Left lobe of liver (tissue), 2 donors: ENCODE data around the gene SLC12A3. TPM values are rescaled to one million over a fixed set of nuclear protein-coding genes. Genes with fewer than 3 reads are reported as not detected.
"Not testable (repeated sequence)": the region's sequence is repeated elsewhere in the genome, so short reads cannot be mapped to it uniquely, and the experiment has no call there.

Source experiments
- ATAC-seq: fragments of 200-7000 bp; cut with Tn5 transposase; one replicate; pipeline ENCODE4 v1.9.1; 2020; ENCODE audit warnings: mild to moderate bottlenecking, moderate library complexity
- DNase-seq: peaks from one replicate; pipeline ENCODE4 v3.0.0-alpha.2; 2020; ENCODE audit warnings: low spot score
- total RNA-seq: library from RNA; stranded (reverse); gene quantifications from one replicate; pipeline ENCODE4 v1.2.1, GENCODE V29; 2021
- donor health status: DM: no; HTN: no; CAD: no; lungs with moderate emphysema.
- donor health status: DM: no; HTN: yes; CAD: no.

SLC12A3 gene
- total RNA-seq, 1 donor from 2014 or later: not detected

DNA sequence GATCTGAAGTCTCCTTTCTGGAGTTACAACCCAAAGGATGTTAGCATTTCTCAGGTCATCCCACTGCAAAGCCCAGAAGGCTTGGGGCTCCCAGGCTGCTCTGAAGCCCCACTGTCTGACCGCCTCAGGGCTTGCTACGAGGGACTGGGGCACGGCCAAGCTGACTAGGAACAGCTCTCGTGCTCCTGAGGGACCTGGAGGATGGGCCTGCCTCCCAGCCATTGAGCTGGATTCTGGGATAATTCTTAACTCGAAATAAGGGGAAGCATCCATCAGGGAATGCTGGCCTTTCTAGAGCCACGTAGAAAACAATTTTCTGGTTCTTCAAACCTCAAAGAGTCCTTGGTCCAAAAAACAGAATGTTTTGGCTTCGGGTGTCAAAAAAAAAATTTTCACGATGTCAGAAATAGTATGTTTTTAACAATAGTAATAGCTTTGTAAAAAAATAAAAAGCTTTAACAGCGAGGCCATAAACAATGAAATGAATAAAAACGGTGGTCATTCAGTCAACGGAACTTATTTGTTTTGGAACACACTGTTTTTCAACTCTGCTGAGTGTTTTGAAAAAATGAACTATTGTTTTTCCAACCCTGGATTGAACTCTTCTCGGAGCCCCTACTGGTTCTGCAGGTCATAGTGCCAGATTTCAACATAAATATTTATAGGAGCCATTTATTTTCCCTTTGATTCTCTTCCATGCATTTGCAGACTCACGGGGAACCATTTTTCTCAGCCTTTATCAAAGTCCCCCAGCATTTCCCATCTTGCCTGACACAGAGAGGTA lies 50.5 kb downstream of the SLC12A3 start:
- DNase-seq: no peak
- ATAC-seq: no peak

DNA sequence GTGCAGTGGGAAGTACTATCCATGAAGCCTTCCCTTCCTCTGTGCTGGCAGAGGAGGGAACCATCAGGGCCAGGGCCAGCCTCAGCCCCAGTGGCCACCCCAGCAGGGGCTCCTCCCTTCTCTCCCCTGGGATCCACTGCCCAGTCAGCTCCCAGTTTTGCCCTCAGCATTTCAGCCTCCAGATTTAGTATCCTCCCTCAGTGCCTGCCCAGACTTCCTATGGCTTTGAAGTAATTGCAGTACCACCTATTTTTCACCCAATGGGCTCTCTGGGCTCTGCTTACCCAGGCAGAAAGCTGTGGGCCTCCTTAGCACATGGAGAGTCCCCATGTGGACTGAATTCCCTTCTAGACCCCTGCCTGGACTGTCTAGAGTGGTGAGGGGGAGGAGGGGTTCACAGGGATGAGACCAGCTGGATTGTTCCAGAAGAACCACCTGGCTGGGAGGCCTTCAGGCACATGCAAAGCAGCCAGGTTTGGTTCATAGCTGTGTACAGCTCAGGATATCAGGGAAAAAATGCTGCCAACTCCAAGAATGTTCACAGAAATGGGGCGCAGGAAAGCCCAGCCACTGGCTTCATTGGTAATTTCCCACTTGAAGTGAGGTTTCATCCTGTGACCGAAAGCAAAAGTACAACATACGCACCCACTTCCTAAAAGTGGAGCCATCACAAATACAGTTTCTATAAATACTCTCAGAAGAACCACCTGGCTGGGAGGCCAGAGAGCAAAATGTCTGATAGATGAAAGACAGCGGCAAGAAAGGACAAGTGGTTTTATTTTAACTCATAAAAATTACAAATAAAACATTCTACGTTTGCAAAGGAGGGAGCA lies 51.8 kb downstream of the SLC12A3 start:
- ATAC-seq (no peak), DNase-seq (no peak)

DNA sequence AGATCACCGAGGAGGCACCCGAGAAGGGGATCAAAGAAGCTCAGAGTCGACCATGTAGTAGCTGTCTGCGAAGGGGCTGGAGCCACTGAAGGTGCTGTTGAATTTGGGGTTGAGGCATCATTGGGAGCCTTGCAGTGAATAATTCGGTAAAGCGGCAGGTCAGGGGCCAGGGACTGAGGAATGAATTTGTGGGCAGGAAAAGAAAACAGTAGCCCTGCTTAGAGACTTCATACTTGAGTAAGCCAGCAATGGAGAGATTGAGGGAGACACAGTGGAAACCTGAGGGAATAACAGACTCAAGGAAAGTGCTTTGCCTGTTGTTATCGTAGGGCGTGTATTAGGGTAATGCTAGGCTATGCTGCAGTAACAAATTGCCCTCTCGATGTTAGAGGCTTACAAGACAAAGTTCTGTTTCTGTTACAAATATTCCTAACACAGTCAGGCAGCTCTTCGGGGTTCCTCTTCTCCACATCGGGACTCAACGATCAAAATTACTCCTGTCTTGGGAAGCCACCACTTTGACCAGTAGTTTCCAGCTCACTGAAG lies 53.5 kb downstream of the SLC12A3 start:
- no peak for ATAC-seq

DNA sequence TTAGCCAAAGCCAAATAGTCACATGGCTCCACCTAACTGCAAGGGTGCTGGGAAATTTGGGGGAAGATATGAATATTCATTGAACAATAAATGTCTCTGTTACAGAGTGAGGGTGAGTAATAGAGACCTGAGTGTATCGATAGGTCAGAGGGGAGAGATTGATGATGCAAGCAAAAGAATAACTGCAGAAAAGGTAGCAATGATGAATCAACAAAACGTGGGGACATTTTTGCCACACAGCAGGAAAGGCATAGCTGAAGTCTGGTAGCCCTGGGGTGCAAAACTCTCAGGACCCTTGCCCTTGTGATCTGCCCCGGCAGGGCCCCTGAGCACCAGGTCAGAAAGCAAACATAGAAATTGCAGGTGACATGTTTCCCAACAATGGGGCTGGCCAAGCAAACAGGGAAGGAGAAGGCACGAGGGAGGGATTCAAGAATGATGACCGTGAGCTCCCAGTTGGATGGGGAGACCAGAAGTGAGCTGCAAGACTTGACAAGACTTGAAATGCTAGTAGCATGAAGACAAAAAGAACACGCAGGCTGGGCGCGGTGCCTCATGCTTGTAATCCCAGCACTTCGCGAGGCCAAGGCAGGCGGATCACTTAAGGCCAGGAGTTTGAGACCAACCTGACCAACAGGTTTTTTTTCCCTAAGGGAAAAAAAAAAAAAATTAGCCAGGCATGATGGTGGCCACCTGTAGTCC lies 54.2 kb downstream of the SLC12A3 start:
- ATAC-seq (peak; percentile 37), DNase-seq (no peak)

More for the DNA sequence above, 53.5 kb downstream of the SLC12A3 start:
- no peak for DNase-seq

DNA sequence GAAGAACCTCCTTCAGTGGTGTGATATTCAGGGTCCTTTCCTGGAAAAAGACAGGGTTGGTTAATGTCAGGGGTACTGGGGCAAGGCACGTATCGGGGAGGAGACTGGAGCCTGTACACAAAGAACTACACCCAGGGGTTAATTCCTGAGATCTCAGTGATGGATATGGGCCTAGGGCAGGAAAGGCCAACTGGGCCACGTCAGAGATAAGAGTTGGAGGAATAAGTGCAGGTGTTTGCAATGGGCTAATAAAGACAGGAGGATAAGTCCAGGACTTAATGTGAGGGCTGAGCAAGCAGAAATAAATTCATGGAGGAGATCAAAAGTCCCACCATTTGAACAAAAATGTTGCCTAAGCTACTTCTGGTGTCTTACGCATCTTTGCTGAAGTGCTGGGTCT lies 56.6 kb downstream of the SLC12A3 start:
- ATAC-seq: no peak

DNA sequence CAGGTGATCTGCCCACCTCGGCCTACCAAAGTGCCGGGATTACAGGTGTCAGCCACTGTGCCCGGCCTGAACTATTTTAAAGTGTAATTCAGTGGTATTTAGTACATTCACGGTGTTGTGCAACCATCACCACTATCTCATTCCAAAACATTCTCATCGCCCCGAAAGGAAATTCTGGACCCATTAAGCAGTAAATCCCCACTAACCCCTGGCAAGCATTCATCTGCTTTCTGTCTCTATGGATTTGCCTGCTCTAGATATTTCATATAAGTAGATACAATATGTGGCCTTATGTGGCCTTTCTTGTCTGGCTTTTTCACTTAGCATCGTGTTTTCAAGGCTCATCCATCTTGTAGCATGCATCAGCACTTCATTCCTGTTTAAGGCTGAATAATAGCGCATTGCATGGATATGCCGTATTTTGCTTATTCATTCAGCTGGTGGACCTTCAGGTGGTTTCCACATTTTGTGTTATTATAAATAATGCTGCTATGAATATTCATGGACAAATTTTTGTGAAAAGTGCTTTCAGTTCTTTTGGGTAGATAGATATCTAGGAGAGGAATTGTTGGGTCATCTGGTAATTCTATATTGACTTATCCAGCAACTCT lies 58.6 kb downstream of the SLC12A3 start:
- DNase-seq (no peak), ATAC-seq (peak; percentile 12)

More for the DNA sequence above, 56.6 kb downstream of the SLC12A3 start:
- DNase-seq: no peak

DNA sequence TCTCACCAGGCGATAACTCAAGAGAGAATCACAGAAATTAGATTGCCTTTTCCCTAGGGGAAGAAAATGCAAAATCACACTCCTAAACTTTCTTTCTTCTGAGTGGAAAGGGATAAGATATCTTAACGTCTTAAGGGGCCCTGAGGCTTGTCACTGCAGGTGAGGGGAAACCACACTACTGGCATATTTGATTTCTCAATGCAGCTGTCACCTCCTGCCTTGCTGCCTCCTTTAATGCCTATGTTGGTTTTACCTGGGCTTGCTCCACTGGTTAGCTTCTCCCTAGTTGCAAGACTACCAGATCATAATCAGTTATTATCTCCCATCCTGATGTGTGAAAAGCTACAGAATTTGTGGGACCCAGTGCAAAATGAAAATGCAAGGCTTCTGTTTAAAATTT lies 62.5 kb downstream of the SLC12A3 start:
- no peak for DNase-seq
- ATAC-seq: no peak

DNA sequence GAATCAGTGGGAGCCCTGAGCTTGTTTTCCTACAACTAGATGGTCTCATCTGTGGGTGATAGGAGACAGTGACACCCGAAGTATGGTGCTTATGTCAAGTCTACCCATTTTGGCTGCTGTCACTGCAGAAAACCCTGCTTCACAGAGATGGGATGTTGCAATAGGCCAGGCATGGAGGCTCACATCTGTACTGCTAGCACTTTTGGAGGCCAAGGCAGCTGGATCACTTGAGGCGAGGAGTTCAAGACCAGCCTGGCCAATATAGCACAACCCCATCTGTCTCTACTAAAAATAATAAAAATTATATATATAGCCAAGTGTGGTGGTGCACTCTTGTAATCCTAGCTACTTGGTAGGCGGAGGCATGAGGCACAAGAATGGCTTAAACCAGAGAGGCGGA lies 64.6 kb downstream of the SLC12A3 start:
- DNase-seq (no peak), ATAC-seq (no peak)

DNA sequence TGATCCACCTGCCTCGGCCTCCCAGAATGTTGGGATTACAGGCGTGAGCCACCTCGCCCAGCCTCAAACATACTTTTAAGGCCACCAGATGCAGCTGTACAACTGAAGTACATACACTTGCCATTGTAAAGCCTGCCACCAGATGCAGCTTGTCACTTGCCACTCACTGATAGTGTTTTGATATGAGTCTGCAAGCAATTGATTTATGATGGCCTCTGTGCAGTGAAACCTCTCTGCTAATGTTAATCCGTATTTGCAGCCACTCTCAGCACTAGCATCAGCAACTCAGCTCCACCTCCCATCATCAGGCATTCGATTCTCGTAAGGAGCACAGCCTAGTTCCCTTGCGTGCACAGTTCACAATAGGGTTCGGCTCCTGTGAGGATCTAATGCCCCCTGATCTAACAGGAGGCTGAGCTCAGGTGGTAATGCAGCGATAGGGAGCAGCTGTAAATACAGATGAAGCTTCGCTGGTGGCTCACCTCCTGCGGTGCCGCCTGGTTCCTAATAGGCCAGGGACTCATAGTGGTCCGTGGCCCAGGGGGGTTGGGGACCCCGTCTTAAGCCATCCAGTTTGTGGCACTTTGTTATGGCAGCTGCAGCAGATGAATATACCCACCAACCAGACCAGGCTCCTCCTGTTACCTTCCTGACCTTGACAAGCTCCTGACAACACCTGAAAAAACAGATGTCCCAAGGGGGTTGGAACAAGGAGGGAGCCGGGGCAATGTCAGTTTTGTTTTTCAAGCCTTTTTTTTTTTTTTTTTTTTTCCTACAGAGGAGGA lies 65.7 kb downstream of the SLC12A3 start:
- no peak for DNase-seq

DNA sequence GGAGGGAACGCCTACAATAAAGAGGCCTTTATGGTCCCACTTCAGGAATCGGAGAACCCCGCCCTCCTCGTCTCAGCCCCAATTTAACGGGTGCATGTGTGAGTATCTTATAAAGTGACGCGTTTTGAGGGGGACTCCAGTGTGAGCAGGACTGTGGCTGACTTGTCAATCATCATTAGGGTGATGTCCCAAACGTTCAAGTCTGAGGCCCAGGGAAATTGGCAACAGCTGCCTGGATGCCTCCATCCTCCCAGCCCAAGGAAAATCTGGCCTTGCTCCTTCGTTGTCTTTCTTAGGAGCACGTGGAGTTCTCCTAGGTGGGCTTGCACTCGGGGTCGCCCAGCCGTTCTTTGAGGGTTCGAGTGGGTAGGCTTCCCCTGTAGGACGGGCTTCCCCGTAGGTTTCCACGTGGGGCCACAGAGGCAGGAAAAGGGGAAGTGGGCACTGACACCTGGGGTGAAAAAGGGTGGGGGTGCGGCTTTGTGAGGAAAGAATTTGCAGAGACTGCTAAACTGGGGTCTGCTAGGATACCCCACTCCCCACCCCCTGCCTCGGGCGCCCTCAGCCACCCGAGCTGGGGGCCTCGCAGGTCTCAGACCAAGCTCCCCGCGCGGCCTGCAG lies 66.4 kb downstream of the SLC12A3 start:
- DNase-seq: no peak
- no peak for ATAC-seq

More for the DNA sequence above, 65.7 kb downstream of the SLC12A3 start:
- no peak for ATAC-seq

DNA sequence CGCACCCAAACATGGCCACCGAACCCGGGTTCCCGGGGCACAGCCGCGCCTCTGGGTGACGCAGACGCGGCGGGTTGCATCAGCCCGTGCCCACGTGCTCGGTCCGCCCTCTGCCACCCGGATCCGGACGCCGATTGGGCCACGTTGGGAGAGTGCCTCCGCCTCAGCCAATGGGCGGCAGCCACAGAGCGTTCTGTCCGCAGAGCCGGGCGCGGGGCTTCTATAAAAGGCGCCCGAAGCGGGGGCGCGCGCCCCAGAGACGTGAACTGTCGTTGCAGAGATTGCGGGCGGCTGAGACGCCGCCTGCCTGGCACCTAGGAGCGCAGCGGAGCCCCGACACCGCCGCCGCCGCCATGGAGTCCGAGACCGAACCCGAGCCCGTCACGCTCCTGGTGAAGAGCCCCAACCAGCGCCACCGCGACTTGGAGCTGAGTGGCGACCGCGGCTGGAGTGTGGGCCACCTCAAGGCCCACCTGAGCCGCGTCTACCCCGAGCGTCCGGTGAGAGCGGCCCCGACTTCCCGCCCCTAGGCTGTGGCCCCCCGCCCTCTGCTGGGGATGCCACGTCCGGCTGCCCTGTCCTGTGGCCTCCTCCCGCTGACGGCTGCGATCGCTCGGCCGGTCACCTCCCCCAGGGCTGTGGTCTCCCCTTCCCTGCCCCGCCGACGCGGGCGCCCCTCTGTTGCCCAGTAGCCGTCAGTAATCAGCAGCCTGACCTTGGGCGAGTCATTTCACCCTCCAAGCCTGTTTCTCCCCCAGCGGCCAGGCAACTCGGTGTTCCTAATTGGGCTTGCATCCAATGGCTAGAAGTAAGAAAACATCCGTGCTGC lies 67.1 kb downstream of the SLC12A3 start, which contains the start of gene HERPUD1:
Gene HERPUD1 (plus strand): TSS at position 251 of the 829 bp plus-strand sequence. CDS start 103 bp downstream, at position 354.
- peak; percentile 100 for DNase-seq
- ATAC-seq: peak; percentile 87

DNA sequence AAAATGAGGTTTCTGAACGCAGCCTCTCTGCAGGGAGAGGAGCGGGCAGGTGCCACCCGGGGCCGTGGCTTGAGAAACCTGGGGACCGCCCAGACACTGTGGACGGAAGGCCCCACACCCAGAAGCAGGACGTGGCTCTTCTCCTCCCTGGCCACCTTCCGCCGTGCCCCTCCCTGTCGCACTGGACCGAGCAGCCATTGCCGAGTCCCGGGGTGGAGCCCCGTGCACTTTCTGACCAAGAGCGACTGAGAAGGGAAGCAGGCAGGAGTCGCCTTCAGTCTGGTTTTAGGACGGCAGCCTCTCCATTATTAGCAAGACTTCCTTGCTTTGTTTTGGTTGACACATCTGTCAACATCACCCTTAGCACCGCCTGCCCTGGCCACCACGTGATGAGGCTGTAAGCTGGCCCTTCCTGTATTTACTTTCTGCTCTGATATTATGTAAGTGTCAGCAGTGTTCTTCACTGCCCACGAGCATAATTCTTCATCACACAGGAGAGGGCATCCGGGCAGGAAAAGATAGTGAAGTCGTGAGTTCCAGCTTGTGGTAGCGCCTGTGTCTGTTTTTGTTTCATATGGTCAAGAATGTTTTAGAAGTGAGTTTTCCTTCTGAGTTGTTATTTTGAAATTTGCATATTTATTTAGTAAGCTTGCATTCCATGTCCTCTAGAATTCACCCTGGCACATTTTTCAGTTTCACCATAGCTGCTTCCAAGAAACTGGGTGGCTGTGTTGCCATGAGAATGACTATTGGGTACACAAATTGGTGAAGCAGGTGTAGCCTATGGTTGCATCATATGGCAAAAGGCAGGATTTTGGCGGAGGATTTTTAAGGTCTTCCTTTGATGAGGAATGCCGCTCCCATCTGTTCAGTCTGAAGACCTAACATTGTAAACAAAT lies 68.0 kb downstream of the SLC12A3 start:
- ATAC-seq (peak; percentile 69), DNase-seq (peak; percentile 90)

DNA sequence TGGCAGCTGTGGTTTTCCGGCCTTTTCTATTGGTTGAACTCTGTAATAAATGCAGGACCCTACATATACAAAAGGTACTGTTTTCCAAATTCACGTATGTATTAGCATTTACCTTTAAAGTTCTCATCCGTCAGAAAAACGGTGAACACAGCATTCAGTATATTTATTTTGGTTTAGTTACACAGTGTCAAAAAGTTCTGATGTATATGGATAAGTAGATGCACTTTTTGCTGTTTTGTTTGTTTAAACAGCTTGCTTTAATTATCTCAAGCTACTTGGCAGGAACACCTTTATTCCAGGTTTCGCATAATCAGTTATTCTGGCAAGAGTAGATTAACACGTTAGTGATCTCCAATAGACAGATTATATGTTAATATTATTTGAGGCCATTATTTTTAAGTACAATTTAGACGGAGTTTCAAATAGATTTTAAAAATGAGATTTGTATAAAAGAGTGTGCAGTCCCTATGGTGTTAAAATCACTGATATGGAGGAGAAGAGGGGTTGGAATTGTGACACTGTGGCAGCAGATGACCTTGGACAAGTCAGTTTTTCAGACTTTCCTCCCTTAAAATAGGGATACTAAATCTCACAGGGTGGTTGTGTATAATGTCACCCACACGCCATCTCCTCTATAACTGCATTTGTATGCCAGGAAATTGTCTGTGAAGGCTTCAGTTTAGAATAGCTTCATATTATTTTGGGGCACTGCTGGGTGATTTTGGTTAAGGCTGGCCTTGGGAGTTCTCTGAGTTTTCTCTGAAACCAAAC lies 69.0 kb downstream of the SLC12A3 start:
- DNase-seq (no peak), ATAC-seq (no peak)

DNA sequence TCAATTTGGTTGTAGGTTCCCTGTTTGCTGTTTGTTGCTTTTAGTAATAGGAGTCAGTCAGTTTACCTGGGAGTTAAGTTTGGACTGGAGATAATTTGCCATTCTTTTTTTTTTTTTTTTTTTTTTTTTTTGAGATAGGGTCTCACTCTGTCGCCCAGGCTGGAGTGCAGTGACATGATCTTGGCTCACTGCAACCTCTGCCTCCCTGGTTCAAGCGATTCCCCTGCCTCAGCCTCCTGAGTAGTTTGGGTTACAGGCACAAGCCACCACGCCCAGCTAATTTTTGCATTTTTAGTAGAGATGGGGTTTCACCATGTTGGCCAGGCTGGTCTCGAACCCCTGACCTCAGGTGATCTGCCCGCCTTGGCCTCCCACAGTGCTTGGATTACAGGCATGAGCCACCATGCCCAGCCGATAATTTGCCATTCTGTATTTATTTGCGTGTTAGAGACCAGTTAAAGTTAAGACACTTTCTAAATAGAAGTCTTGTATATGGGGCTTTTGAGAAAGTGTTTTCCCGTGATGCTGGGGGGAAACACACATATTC lies 69.7 kb downstream of the SLC12A3 start:
- DNase-seq, ATAC-seq: not testable (repeated sequence)

DNA sequence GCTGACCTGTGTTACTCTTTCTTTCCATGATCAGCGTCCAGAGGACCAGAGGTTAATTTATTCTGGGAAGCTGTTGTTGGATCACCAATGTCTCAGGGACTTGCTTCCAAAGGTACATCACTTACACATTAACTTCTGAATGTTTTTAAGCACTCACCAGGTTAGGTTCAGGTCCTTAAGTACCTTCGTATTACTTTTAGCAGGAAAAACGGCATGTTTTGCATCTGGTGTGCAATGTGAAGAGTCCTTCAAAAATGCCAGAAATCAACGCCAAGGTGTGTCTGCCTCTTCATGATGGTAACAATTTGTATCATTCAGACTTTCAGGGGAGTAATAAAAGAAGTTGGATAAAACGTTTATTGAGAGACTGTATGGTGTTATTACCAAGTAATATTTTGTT lies 70.2 kb downstream of the SLC12A3 start:
- no peak for DNase-seq
- no peak for ATAC-seq

DNA sequence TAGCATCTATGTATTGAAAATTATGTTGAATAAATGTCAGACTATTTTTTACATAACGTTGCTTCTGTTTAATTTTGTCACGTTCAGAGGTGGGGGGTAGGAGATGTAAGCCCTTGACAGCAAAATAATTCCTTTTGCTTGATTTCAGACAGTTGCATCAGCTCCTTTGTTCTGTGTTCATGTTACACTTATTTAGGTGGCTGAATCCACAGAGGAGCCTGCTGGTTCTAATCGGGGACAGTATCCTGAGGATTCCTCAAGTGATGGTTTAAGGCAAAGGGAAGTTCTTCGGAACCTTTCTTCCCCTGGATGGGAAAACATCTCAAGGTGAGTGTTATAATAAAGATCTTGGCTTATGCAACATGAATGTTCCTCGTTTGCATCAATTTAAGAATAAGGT lies 71.5 kb downstream of the SLC12A3 start:
- ATAC-seq (no peak), DNase-seq (no peak)
